SK-N-MC (cell line): ENCODE results near the gene COQ9.

ENCODE experiments used
- EZH2 ChIP-seq: fragments of 200-600 bp; sonication (generic); IDR thresholded peaks from one replicate; pipeline ENCODE4 v1.6.1; 2017; ENCODE audit warnings: antibody characterized with exemption
- POLR2AphosphoS5 ChIP-seq: IDR thresholded peaks from 2 replicates; pipeline ENCODE4 v1.6.1; 2012; ENCODE audit warnings: mild to moderate bottlenecking, low read depth, low read length, borderline replicate concordance

GRCh38 chr16:57427824-57428223 lies 19.5 kb upstream of the COQ9 start:
- TF ChIP-seq EZH2 (no peak), POLR2AphosphoS5 (no peak)
